Lung (tissue), 12 donors: ENCODE measurements around the gene ESPN. TPM values are rescaled to one million over a fixed set of nuclear protein-coding genes. Genes with fewer than 3 reads are reported as not detected.
"Not testable (repeated sequence)": the region's sequence is repeated elsewhere in the genome, so short reads cannot be mapped to it uniquely, and the experiment has no call there.

Source experiments
- ATAC-seq: fragments of 200-7000 bp; cut with Tn5 transposase; one replicate; pipeline ENCODE4 v1.9.1; 2020; ENCODE audit warnings: moderate number of reproducible peaks; ENCODE audit not compliant: insufficient read depth, low FRiP score
- DNase-seq, 3 donors: peaks; one replicate each; pipeline ENCODE4 v3.0.0-alpha.2; 2013 to 2017
- H3K27ac ChIP-seq, 2 donors: one replicate each; pipeline ENCODE4 v1.5.1; 2013; ENCODE audit warnings: mild to moderate bottlenecking in 2 of 2, moderate library complexity in 2 of 2, control low read depth in 1 of 2, inconsistent platforms in 1 of 2, low read depth in 1 of 2, low read length in 1 of 2
- H3K27me3 ChIP-seq, 3 donors: one replicate each; pipeline ENCODE4 v1.5.1; 2013; ENCODE audit warnings: low read length in 2 of 3; ENCODE audit not compliant: control insufficient read depth in 3 of 3, insufficient read depth in 3 of 3
- H3K36me3 ChIP-seq, 4 donors: one replicate each; pipeline ENCODE4 v1.5.1; 2013; ENCODE audit warnings: low read length in 4 of 4, mild to moderate bottlenecking in 1 of 4, moderate library complexity in 1 of 4; ENCODE audit not compliant: control insufficient read depth in 4 of 4, insufficient read depth in 4 of 4
- H3K4me1 ChIP-seq, 5 donors: one replicate each; pipeline ENCODE4 v1.5.1; 2013; ENCODE audit warnings: low read length in 5 of 5, mild to moderate bottlenecking in 2 of 5, moderate library complexity in 1 of 5; ENCODE audit not compliant: control insufficient read depth in 5 of 5, insufficient read depth in 5 of 5
- H3K4me3 ChIP-seq: one replicate; pipeline ENCODE4 v1.5.1; 2013; ENCODE audit warnings: mild to moderate bottlenecking, control low read depth, moderate library complexity
- H3K9ac ChIP-seq, 2 donors: one replicate each; pipeline ENCODE4 v1.5.1; 2013; ENCODE audit warnings: low read length in 2 of 2, control low read depth in 1 of 2; ENCODE audit not compliant: insufficient read depth in 1 of 2
- H3K9me3 ChIP-seq, 4 donors: one replicate each; pipeline ENCODE4 v1.5.1; 2013; ENCODE audit warnings: low read length in 3 of 4, mild to moderate bottlenecking in 1 of 4, moderate library complexity in 1 of 4; ENCODE audit not compliant: control insufficient read depth in 4 of 4, insufficient read depth in 3 of 4
- CTCF ChIP-seq: IDR thresholded peaks from 2 replicates; pipeline ENCODE4 v1.5.1; 2012; ENCODE audit warnings: mild to moderate bottlenecking; ENCODE audit errors: control extremely low read depth, extremely low read depth
- WGBS, 2 donors: extraction: QIAGEN DNeasy Blood & Tissue Kit; methylation state at CpG; one replicate each; pipeline ENCODE4 v1.1.7; 2013; 5-methylcytosine and 5-hydroxymethylcytosine counted together
- polyA plus RNA-seq, 2 donors: library from polyadenylated mRNA; stranded (reverse); fragments of 200-250 nt; gene quantifications; one replicate each; pipeline ENCODE4 v1.2.1, GENCODE V29; 2013
- total RNA-seq, 2 donors: library from RNA; depleted of rRNA in 1 of 2; stranded (reverse); fragments of >200 nt in 1 of 2; gene quantifications; one replicate each; pipeline ENCODE4 v1.2.1, GENCODE V29; 2014 to 2021
- donor health status: control.
- donor health status: control.
- donor health status: Bipolar disorder and iron deficiency.
- donor health status: healthy.
- donor health status: DM: yes; HTN: yes; CAD: no.

ESPN gene
- total and polyA plus RNA-seq, 4 donors = 2.1 to 20.8 (median 7.4) TPM

- peaks cover 0 to 3% (median 0%) of the 10 kb centered on the region in 4 donors for H3K9me3 ChIP-seq
- H3K27me3 ChIP-seq = peaks cover 10 to 51% (median 29%) of the 10 kb centered on the region in 3 donors
- no peak overlapping the region for H3K27ac ChIP-seq
- no peaks in the 10 kb centered on the region for H3K36me3 ChIP-seq
- TF ChIP-seq CTCF = no peak
- ATAC-seq = no peak
- no peak for DNase-seq
- H3K4me1 ChIP-seq = peaks cover 0 to 18% (median 0%) of the 10 kb centered on the region in 5 donors
- H3K4me3 ChIP-seq = no peak overlapping the region
- H3K9ac ChIP-seq = no peak overlapping the region
- WGBS, 2 donors = 79 to 80% methylated on average over 10 of the region's 10 CpGs
Observed at GRCh38 chr1:6426972-6427350, 2.4 kb downstream of the ESPN start.

GRCh38 chr1:6427441-6428390 lies 3.1 kb downstream of the ESPN start:
- no peak overlapping the region for H3K9ac ChIP-seq
- H3K36me3 ChIP-seq = no peaks in the 10 kb centered on the region
- WGBS, 2 donors = 80 to 83% methylated on average over 26 of the region's 26 CpGs
- ATAC-seq (no peak), DNase-seq (no peak)
- no peak for TF ChIP-seq CTCF
- H3K27ac ChIP-seq = no peak overlapping the region
- no peak overlapping the region for H3K4me3 ChIP-seq
- H3K27me3 ChIP-seq = peaks cover 10 to 45% (median 27%) of the 10 kb centered on the region in 3 donors
- peaks cover 0 to 18% (median 0%) of the 10 kb centered on the region in 5 donors for H3K4me1 ChIP-seq
- H3K9me3 ChIP-seq = peaks cover 0 to 3% (median 0%) of the 10 kb centered on the region in 4 donors

GRCh38 chr1:6428453-6428852 lies 3.9 kb downstream of the ESPN start:
- not testable (repeated sequence) for H3K4me3 ChIP-seq, DNase-seq, ATAC-seq, H3K36me3 ChIP-seq, H3K9me3 ChIP-seq, H3K9ac ChIP-seq, H3K27ac ChIP-seq
- WGBS, 2 donors = 79 to 81% methylated on average over 5 to 6 of the region's 6 CpGs
- Histone ChIP-seq H3K27me3 (peaks cover 10 to 38% (median 23%) of the 10 kb centered on the region in 3 donors), H3K4me1 (peaks cover 0 to 14% (median 0%) of the 10 kb centered on the region in 5 donors)

GRCh38 chr1:6429660-6430411 lies 5.3 kb downstream of the ESPN start:
- H3K27me3 ChIP-seq = peaks cover 10 to 29% (median 15%) of the 10 kb centered on the region in 3 donors
- H3K36me3 ChIP-seq, H3K9ac ChIP-seq, ATAC-seq, H3K4me3 ChIP-seq, DNase-seq, H3K9me3 ChIP-seq, H3K27ac ChIP-seq, H3K4me1 ChIP-seq: not testable (repeated sequence)
- 36 to 48% methylated on average over 18 to 19 of the region's 19 CpGs for WGBS, 2 donors

GRCh38 chr1:6431645-6432579 lies 7.3 kb downstream of the ESPN start:
- not testable (repeated sequence) for H3K9ac ChIP-seq, H3K27ac ChIP-seq, H3K4me3 ChIP-seq, DNase-seq, H3K9me3 ChIP-seq, H3K36me3 ChIP-seq, H3K4me1 ChIP-seq, ATAC-seq
- peaks cover 0 to 11% (median 5%) of the 10 kb centered on the region in 3 donors for H3K27me3 ChIP-seq
- 69% methylated on average over 12 to 13 of the region's 13 CpGs for WGBS, 2 donors
